ENCODE results near the gene GNA12.

GNA12 gene

DNA sequence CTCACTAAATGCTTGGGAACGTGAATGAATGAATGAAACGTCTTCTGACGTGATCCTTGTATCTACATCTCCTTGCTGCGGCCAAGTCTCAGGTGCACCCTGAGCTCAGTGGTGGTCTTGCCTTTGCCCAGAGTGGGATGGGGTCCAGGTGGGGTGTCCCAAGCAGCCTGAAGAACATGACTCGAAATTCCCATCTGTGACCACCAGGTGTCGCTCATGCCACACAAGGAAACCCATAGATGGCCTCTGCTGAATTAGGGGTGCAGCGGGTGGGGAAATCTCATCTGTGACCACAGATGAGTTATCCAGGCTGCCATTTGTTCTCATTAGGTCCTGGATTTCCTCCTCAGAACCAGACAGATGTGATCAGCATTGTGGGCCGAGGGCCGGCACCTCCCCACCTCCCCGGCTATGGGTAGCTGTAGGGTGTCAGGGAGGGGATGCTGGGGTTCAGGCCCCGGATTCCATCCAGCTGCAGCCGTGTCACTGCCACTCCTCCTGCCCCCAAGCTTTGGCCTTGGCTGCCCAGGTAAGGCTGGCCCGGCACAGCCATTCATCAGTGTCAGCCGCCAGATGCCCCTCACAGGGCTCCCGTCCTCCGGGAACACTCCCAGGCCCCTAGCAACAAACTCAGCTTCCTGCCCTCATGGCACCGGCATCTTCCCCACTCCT, 21.0 kb upstream of the GNA12 start:
- no peak overlapping the region for H3K27ac ChIP-seq
- TF ChIP-seq, protein P1, sequence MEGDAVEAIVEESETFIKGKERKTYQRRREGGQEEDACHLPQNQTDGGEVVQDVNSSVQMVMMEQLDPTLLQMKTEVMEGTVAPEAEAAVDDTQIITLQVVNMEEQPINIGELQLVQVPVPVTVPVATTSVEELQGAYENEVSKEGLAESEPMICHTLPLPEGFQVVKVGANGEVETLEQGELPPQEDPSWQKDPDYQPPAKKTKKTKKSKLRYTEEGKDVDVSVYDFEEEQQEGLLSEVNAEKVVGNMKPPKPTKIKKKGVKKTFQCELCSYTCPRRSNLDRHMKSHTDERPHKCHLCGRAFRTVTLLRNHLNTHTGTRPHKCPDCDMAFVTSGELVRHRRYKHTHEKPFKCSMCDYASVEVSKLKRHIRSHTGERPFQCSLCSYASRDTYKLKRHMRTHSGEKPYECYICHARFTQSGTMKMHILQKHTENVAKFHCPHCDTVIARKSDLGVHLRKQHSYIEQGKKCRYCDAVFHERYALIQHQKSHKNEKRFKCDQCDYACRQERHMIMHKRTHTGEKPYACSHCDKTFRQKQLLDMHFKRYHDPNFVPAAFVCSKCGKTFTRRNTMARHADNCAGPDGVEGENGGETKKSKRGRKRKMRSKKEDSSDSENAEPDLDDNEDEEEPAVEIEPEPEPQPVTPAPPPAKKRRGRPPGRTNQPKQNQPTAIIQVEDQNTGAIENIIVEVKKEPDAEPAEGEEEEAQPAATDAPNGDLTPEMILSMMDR (conservative IDR thresholded peaks at IDR 0.05) = peak; percentile 95
- no peak for TF ChIP-seq ZFX (IDR thresholded peaks at IDR 0.05)

DNA sequence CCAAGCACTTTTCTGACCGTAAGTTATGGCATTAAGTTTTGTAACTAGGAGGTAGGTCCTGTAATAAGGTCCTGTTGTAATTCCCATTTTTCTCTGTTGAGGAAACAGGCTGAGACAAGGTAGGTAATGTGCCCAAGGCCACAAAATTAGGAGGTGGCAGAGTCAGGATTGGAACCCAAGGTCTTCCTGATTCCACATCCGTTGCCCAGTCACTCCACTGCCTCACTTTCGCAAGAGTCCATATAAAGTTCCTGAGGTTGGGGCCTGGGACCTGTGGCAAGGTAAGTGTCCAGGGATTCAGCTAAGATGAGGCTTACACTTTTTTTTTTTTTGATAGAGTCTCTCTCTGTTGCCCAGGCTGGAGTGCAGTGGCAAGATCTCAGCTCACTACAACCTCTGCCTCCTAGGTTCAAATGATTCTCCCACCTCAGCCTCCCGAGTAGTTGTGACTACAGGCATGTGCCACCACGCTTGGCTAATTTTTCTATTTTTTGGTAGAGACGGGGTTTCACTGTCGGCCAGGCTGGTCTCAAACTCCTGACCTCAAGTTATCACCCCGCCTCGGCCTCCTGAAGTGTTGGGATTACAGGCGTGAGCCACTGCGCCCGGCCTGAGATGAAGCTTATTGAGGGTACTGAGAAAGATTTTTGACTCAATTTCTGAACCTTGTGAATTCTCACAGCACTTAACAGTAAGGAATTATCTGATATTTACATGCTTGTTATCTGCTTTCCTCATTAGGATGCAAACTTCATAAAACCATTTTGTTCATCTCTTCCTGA, 20.3 kb upstream of the GNA12 start:
- H3K27ac ChIP-seq = no peak overlapping the region
- TF ChIP-seq, protein P1 (conservative IDR thresholded peaks at IDR 0.05) = no peak
- no peak for TF ChIP-seq ZFX (IDR thresholded peaks at IDR 0.05)

DNA sequence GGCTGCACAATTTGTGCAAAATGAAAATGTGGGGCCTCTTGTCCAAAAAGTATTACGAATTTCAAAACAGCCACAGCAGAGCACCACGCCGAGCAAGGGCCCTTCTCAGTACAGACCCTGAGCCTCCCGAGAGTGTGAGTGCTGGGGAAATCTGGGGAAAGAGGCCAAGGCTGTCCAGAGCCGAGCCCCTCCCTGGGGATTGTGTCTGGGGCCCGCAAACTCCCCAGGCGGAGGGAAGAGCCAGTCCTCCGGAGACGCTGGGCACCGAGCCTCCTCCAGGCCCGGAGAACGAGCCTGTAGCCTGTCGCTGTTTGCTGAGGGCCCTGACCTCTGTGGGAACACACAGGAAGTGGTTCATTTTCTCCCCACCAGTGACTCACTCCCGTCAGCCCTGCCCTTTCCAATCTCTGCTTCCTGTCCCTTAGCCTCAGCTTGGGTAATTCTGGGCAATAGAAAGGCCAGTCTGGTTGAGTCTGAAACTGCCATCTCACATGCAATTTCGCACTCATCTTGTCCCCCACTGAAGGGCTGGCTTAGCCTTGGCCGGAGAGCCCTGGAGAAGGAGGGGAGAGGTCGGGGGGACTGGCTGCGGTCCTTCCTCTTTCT, 19.5 kb upstream of the GNA12 start:
- no peak overlapping the region for H3K27ac ChIP-seq
- TF ChIP-seq, protein P1 (conservative IDR thresholded peaks at IDR 0.05) = no peak
- no peak for TF ChIP-seq ZFX (IDR thresholded peaks at IDR 0.05)

DNA sequence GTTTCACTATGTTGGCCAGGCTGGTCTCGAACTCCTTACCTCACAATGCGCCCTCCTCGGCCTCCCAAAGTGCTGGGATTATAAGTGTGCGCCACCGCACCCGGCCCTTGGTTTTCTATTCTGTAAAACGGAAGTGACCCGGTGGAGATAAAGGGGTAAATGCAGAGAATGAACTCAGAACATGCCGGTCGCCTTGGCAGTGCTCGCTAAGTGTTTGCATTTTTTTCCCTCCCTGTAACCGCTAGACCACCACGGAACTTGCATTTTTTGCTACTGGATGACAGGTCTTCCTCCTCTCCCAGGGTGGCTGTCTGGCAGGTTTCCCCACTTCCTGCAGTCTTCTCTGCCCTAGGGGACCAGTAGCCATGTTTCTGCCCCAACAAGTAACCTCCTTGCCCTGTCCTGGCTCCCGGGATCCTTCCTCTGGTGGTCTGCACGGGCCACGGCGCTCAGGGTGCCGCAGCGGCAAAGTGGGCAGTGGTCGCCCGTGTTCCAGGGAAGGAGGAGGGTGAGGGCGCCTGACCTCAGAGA, 18.8 kb upstream of the GNA12 start:
- no peak overlapping the region for H3K27ac ChIP-seq
- no peak for TF ChIP-seq ZFX (IDR thresholded peaks at IDR 0.05)
- TF ChIP-seq, protein P1 (conservative IDR thresholded peaks at IDR 0.05) = no peak

DNA sequence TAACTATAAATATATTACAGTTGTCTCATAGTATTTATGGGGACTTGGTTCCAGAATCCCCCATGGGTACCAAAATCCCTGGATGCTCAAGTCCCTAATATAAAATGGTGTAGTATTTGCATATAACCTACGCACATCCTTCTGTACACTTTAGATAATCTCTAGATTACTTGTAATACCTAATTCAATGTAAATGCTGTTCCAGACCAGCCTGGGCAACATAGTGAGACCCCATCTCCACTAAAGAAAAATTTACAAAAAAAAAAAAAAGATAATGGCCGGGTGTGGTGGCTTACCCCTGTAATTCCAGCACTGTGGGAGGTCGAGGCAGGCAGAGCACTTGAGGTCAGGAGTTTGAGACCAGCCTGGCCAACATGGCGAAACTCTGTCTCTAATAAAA, 17.4 kb upstream of the GNA12 start:
- H3K27ac ChIP-seq = no peak overlapping the region
- TF ChIP-seq, protein P1 (conservative IDR thresholded peaks at IDR 0.05) = no peak
- TF ChIP-seq ZFX (IDR thresholded peaks at IDR 0.05) = no peak

DNA sequence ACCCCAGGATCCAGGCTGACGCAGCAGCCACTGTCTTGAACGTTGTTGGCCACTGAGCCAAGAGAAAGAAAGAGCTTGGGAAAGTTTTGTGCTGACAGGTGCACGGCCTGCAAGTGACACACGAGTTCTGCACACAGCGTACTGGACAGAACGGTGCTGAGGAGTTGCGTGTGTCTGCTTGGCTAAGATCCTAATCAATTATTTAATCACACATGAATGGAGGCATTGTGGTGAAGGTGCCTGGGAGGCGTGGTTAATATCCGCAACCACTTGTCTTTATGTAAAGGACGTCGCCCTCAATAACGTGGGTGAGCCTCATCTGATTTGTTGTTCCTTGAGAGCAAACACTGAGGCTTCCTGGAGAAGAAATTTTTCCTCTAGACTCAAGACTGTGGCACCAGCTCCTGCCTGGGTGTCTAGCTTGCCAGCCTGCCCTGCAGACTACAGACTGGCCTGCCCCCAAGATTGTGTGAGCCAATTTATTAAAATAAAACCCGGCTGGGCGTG, 16.6 kb upstream of the GNA12 start:
- peak overlapping the region; percentile 41 for H3K27ac ChIP-seq
- TF ChIP-seq, protein P1 (conservative IDR thresholded peaks at IDR 0.05) = no peak
- TF ChIP-seq ZFX (IDR thresholded peaks at IDR 0.05) = no peak
